ENCODE measurements around the gene DIS3L2. TPM values are rescaled to one million over a fixed set of nuclear protein-coding genes. Genes with fewer than 3 reads are reported as not detected.
"Not testable (repeated sequence)": the region's sequence is repeated elsewhere in the genome, so short reads cannot be mapped to it uniquely, and the experiment has no call there.

Gene DIS3L2
- total RNA-seq, 1 donor from 2014 or later: 24.0 TPM

GRCh38 chr2:232324778-232325177 is 363.3 kb downstream of the DIS3L2 start:
- no peaks in the 10 kb centered on the region for H3K9me3 Mint-ChIP-seq (ENCODE audit: unreplicated experiment)
- no peak for FAIRE-seq
- TF ChIP-seq EZH2 (IDR thresholded peaks at IDR 0.05; ENCODE audit: insufficient read depth, low read length) (no peak), CTCF (IDR thresholded peaks at IDR 0.05; ENCODE audit: insufficient read depth, low read depth, low read length) (no peak)

GRCh38 chr2:232325324-232326273 is 364.1 kb downstream of the DIS3L2 start:
- H3K36me3 Mint-ChIP-seq (ENCODE audit: low read depth, unreplicated experiment): no peaks in the 10 kb centered on the region
- no peak overlapping the region for H3K9ac ChIP-seq (ENCODE audit: low read length)
- FAIRE-seq: no peak

More at GRCh38 chr2:232324778-232325177, 363.3 kb downstream of the DIS3L2 start:
- Mint-ChIP-seq H3K27ac (ENCODE audit: unreplicated experiment) (no peak overlapping the region), H3K4me1 (ENCODE audit: low read depth, unreplicated experiment) (peaks cover 6% of the 10 kb centered on the region), H3K27me3 (ENCODE audit: low read depth, unreplicated experiment) (peaks cover 4% of the 10 kb centered on the region), H3K36me3 (ENCODE audit: low read depth, unreplicated experiment) (no peaks in the 10 kb centered on the region), H3K4me3 (ENCODE audit: unreplicated experiment) (no peak overlapping the region)
- Histone ChIP-seq H3K4me2 (ENCODE audit: low read length) (no peak overlapping the region), H3K4me3 (ENCODE audit: insufficient read depth, low read depth, low read length) (no peak overlapping the region), H3K9ac (ENCODE audit: low read length) (no peak overlapping the region), H3K4me1 (ENCODE audit: insufficient read depth, low read length) (peaks cover 3% of the 10 kb centered on the region), H4K20me1 (ENCODE audit: insufficient read depth, low read length) (peaks cover 59% of the 10 kb centered on the region), H3K79me2 (ENCODE audit: insufficient read depth, low read length) (no peaks in the 10 kb centered on the region), H3K9me3 (ENCODE audit: insufficient read depth, low read depth, low read length) (no peaks in the 10 kb centered on the region), H2AFZ (ENCODE audit: low read depth, low read length) (no peak overlapping the region), H3K27me3 (ENCODE audit: insufficient read depth, low read length) (no peaks in the 10 kb centered on the region), H3K36me3 (ENCODE audit: insufficient read depth, low read length) (no peaks in the 10 kb centered on the region), H3K27ac (ENCODE audit: low read depth, low read length) (no peak overlapping the region)
- no peak for DNase-seq (ENCODE audit: low read depth)

GRCh38 chr2:232326274-232327104 is 365.0 kb downstream of the DIS3L2 start:
- H3K4me1 Mint-ChIP-seq (ENCODE audit: low read depth, unreplicated experiment); FAIRE-seq; H3K36me3 ChIP-seq (ENCODE audit: insufficient read depth, low read length); DNase-seq (ENCODE audit: low read depth); H3K4me3 Mint-ChIP-seq (ENCODE audit: unreplicated experiment); H3K9me3 ChIP-seq (ENCODE audit: insufficient read depth, low read depth, low read length); H3K4me1 ChIP-seq (ENCODE audit: insufficient read depth, low read length); H3K4me2 ChIP-seq (ENCODE audit: low read length); H3K79me2 ChIP-seq (ENCODE audit: insufficient read depth, low read length); H3K27ac ChIP-seq (ENCODE audit: low read depth, low read length); H3K9me3 Mint-ChIP-seq (ENCODE audit: unreplicated experiment); H3K4me3 ChIP-seq (ENCODE audit: insufficient read depth, low read depth, low read length); H3K27me3 Mint-ChIP-seq (ENCODE audit: low read depth, unreplicated experiment); H3K27ac Mint-ChIP-seq (ENCODE audit: unreplicated experiment); H3K36me3 Mint-ChIP-seq (ENCODE audit: low read depth, unreplicated experiment); H3K27me3 ChIP-seq (ENCODE audit: insufficient read depth, low read length); H3K9ac ChIP-seq (ENCODE audit: low read length); H2AFZ ChIP-seq (ENCODE audit: low read depth, low read length): not testable (repeated sequence)
- H4K20me1 ChIP-seq (ENCODE audit: insufficient read depth, low read length): peaks cover 53% of the 10 kb centered on the region

More at GRCh38 chr2:232325324-232326273, 364.1 kb downstream of the DIS3L2 start:
- Histone ChIP-seq H3K36me3 (ENCODE audit: insufficient read depth, low read length) (no peaks in the 10 kb centered on the region), H2AFZ (ENCODE audit: low read depth, low read length) (no peak overlapping the region), H3K27me3 (ENCODE audit: insufficient read depth, low read length) (no peaks in the 10 kb centered on the region), H3K4me2 (ENCODE audit: low read length) (no peak overlapping the region), H3K4me3 (ENCODE audit: insufficient read depth, low read depth, low read length) (no peak overlapping the region), H3K79me2 (ENCODE audit: insufficient read depth, low read length) (no peaks in the 10 kb centered on the region), H4K20me1 (ENCODE audit: insufficient read depth, low read length) (peaks cover 57% of the 10 kb centered on the region), H3K27ac (ENCODE audit: low read depth, low read length) (no peak overlapping the region), H3K9me3 (ENCODE audit: insufficient read depth, low read depth, low read length) (no peaks in the 10 kb centered on the region), H3K4me1 (ENCODE audit: insufficient read depth, low read length) (no peaks in the 10 kb centered on the region)
- no peak for TF ChIP-seq EZH2 (IDR thresholded peaks at IDR 0.05; ENCODE audit: insufficient read depth, low read length)
- TF ChIP-seq CTCF (IDR thresholded peaks at IDR 0.05; ENCODE audit: insufficient read depth, low read depth, low read length): peak; percentile 22
- Mint-ChIP-seq H3K27ac (ENCODE audit: unreplicated experiment) (no peak overlapping the region), H3K27me3 (ENCODE audit: low read depth, unreplicated experiment) (peaks cover 4% of the 10 kb centered on the region), H3K4me1 (ENCODE audit: low read depth, unreplicated experiment) (peaks cover 6% of the 10 kb centered on the region), H3K4me3 (ENCODE audit: unreplicated experiment) (no peak overlapping the region), H3K9me3 (ENCODE audit: unreplicated experiment) (no peaks in the 10 kb centered on the region)
- no peak for DNase-seq (ENCODE audit: low read depth)
